Endothelial cell of umbilical vein (primary cell): ENCODE data around the gene LSM11.

Source experiments
- CTCF ChIP-seq, 2 donors: IDR thresholded peaks; 1 replicate in 1 of 2; 2 replicates in 1 of 2; pipeline ENCODE4 v1.5.1; 2011; ENCODE audit warnings: low read length in 2 of 2, mild to moderate bottlenecking in 2 of 2, moderate library complexity in 2 of 2, control low read depth in 1 of 2, inconsistent platforms in 1 of 2, low read depth in 1 of 2; ENCODE audit not compliant: insufficient read depth in 1 of 2; ENCODE audit errors: extremely low read depth in 1 of 2
- EZH2 ChIP-seq: IDR thresholded peaks from 2 replicates; pipeline ENCODE4 v1.6.1; 2012; ENCODE audit warnings: borderline replicate concordance, low read depth, mild to moderate bottlenecking, moderate library complexity, low read length, inconsistent platforms; ENCODE audit not compliant: severe bottlenecking
- MAX ChIP-seq: IDR thresholded peaks from 2 replicates; pipeline ENCODE4 v1.6.1; 2011; ENCODE audit not compliant: insufficient read depth, insufficient read length
- MYC ChIP-seq: IDR thresholded peaks from one replicate; pipeline ENCODE4 v1.6.1; 2011; ENCODE audit warnings: mild to moderate bottlenecking, low read depth, low read length
- POLR2A ChIP-seq: IDR thresholded peaks from 2 replicates; pipeline ENCODE4 v1.6.1; 2012; ENCODE audit warnings: low read depth, mild to moderate bottlenecking, control low read depth, low read length

- no peak for TF ChIP-seq CTCF (IDR thresholded peaks at IDR 0.05; ENCODE audit: extremely low read depth in 1 of 2, insufficient read depth in 1 of 2, low read depth in 1 of 2, low read length in 2 of 2)
- no peak for TF ChIP-seq MYC
- no peak for TF ChIP-seq POLR2A
- TF ChIP-seq MAX, result no peak
- no peak for TF ChIP-seq EZH2
These were observed 56.1 kb downstream of the LSM11 start for GRCh38 chr5:157799578-157799977.
